Lower leg skin (tissue), 4 donors: ENCODE data around the gene KCNQ1OT1. TPM values are rescaled to one million over a fixed set of nuclear protein-coding genes. Genes with fewer than 3 reads are reported as not detected.
A peak's percentile ranks its signal among the peaks of the same experiment; 100 is the strongest.

Experiments used
- DNase-seq, 2 donors: peaks; one replicate each; pipeline ENCODE4 v3.0.0-alpha.2; 2019; ENCODE audit warnings: low spot score in 2 of 2
- H3K4me3 ChIP-seq: fragments of 200-600 bp; sonication (generic); 2 replicates; pipeline ENCODE4 v1.5.1; 2017; ENCODE audit warnings: mild to moderate bottlenecking, low read depth; ENCODE audit not compliant: poor library complexity, severe bottlenecking
- CTCF ChIP-seq, 3 donors: fragments of 450-650 bp; IDR thresholded peaks; one replicate each; pipeline ENCODE4 v1.5.1; 2016; ENCODE audit warnings: antibody characterized with exemption in 3 of 3, mild to moderate bottlenecking in 3 of 3, moderate library complexity in 2 of 3
- POLR2A ChIP-seq, 2 donors: fragments of 450-650 bp; IDR thresholded peaks; one replicate each; pipeline ENCODE4 v1.6.1; 2016 to 2017; ENCODE audit warnings: antibody characterized with exemption in 2 of 2, mild to moderate bottlenecking in 1 of 2, moderate library complexity in 1 of 2
- WGBS, 2 donors: methylation state at CpG; one replicate each; pipeline ENCODE4 v1.1.5; 2018; 5-methylcytosine and 5-hydroxymethylcytosine counted together
- intact Hi-C: fragments of 100-400 bp; cut with DNase I; formaldehyde crosslinking; loops from one replicate; pipeline ENCODE4 v1.15.0; 2023; ENCODE audit warnings: low total_unique reads
- total RNA-seq, 4 donors: library from RNA; depleted of rRNA; stranded (reverse); fragments of >200 nt; gene quantifications; one replicate each; pipeline ENCODE4 v1.1.0, GENCODE V29; 2016

The KCNQ1OT1 gene
- total RNA-seq, 4 donors from 2014 or later = 0.63 to 1.8 (median 0.91) TPM

DNA sequence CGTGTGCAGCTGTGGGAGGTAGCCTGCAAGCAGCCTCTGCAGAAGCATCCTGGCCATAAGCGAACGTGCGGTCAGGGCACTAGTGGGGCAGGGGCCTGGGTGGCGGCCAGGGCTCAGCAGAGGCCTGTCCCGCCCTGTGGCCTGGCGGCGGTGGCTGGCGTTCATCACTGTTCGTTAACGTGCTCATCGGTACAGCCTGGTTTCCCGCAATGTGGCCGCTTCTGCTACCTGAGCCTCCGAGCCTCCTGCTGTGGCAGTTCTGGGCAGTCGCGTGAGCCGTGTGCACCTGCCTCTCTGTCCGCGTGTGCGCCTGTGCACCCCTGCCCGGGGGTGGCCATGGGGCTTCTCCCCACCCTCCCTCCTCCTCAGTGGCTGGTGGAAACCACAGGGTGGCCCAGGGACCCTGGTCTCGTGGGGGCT is 117.9 kb downstream of the KCNQ1OT1 start:
- peak in 1 of 2 donors; percentile 81 for DNase-seq
- intact Hi-C loops = no loop called here
- WGBS, 2 donors = 88 to 95% methylated on average over 18 to 23 of the region's 23 CpGs
- H3K4me3 ChIP-seq = no peak overlapping the region
- TF ChIP-seq CTCF (IDR thresholded peaks at IDR 0.05) (no peak), POLR2A (IDR thresholded peaks at IDR 0.05) (no peak)

GRCh38 chr11:2581151-2581930 is 118.5 kb downstream of the KCNQ1OT1 start:
- intact Hi-C loops = no loop called here
- WGBS, 2 donors = 79 to 85% methylated on average over 20 to 21 of the region's 22 CpGs
- peak in 1 of 2 donors; percentile 75 for DNase-seq

GRCh38 chr11:2580571-2581001 is 119.2 kb downstream of the KCNQ1OT1 start:
- H3K4me3 ChIP-seq = no peak overlapping the region
- TF ChIP-seq POLR2A (IDR thresholded peaks at IDR 0.05) = no peak
- no peak for TF ChIP-seq CTCF (IDR thresholded peaks at IDR 0.05)
- WGBS, 2 donors = 79 to 83% methylated on average over 12 to 13 of the region's 13 CpGs
- DNase-seq = peak in 1 of 2 donors; percentile 82
- intact Hi-C loops = no loop called here

More at GRCh38 chr11:2581151-2581930, 118.5 kb downstream of the KCNQ1OT1 start:
- no peak overlapping the region for H3K4me3 ChIP-seq
- TF ChIP-seq POLR2A (IDR thresholded peaks at IDR 0.05) = no peak
- TF ChIP-seq CTCF (IDR thresholded peaks at IDR 0.05) = no peak

DNA sequence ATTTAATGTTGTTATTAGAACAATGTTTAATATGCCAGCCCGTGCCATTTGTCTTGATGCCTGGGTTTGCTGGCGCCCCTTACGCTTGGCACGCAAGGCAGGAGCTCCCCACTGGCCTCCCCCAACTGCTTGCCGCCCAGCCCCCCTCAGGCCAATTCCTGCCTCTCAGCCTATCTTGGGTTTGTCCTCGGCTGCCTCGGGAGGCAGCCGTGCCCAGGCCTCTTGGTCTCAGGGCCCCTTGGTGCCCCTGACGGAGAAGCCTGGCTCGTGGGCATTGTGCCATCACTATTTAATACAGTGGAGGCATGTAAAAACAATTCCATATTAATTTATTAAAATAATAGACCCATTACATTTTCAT is 119.8 kb downstream of the KCNQ1OT1 start:
- DNase-seq = peak in 1 of 2 donors; percentile 59
- TF ChIP-seq CTCF (IDR thresholded peaks at IDR 0.05) (no peak), POLR2A (IDR thresholded peaks at IDR 0.05) (no peak)
- intact Hi-C loops = no loop called here
- no peak overlapping the region for H3K4me3 ChIP-seq
- WGBS, 2 donors = 60 to 72% methylated on average over 10 of the region's 10 CpGs

- no peak for TF ChIP-seq CTCF (IDR thresholded peaks at IDR 0.05)
- no peak for TF ChIP-seq POLR2A (IDR thresholded peaks at IDR 0.05)
- 69 to 72% methylated on average over 17 of the region's 17 CpGs for WGBS, 2 donors
- no peak overlapping the region for H3K4me3 ChIP-seq
- DNase-seq = peak in 1 of 2 donors; percentile 76
- intact Hi-C loops = no loop called here
Observed at GRCh38 chr11:2579315-2580060, 120.3 kb downstream of the KCNQ1OT1 start.
